SK-N-SH treated with all-trans-retinoic acid at 6 μM for 48 hours (cell line): Measurements from ENCODE around the gene SPAG5.

Experiments used
- ARNTL ChIP-seq: fragments of 450-650 bp; formaldehyde crosslinking; IDR thresholded peaks from 2 replicates; pipeline ENCODE4 v1.5.0; 2020; ENCODE audit warnings: low read depth, mild to moderate bottlenecking, moderate library complexity, borderline replicate concordance
- ISL1 ChIP-seq: fragments of 250-450 bp; sonication (Bioruptor Pico); IDR thresholded peaks from 2 replicates; pipeline ENCODE4 v2.1.2; 2022; ENCODE audit warnings: mild to moderate bottlenecking, moderate library complexity
- PPARA ChIP-seq: fragments of 250-450 bp; sonication (Bioruptor Pico); IDR thresholded peaks from 2 replicates; pipeline ENCODE4 v1.5.0; 2020; ENCODE audit warnings: mild to moderate bottlenecking, borderline replicate concordance
- RARB ChIP-seq: fragments of 250-450 bp; sonication (Bioruptor Pico); IDR thresholded peaks from 2 replicates; pipeline ENCODE4 v1.8.0; 2021; ENCODE audit warnings: mild to moderate bottlenecking, moderate library complexity
- ZC3H10 ChIP-seq: fragments of 250-450 bp; sonication (Bioruptor Pico); IDR thresholded peaks from 2 replicates; pipeline ENCODE4 v1.5.1; 2021; ENCODE audit warnings: mild to moderate bottlenecking, moderate library complexity
- ZFP30 ChIP-seq: fragments of 450-650 bp; formaldehyde crosslinking; IDR thresholded peaks from 2 replicates; pipeline ENCODE4 v1.5.0; 2022; ENCODE audit warnings: mild to moderate bottlenecking, moderate library complexity

- TF ChIP-seq ISL1 (CRISPR knock-in tag): no peak
- no peak for TF ChIP-seq RARB (CRISPR knock-in tag)
- no peak for TF ChIP-seq ZC3H10 (CRISPR knock-in tag)
- no peak for TF ChIP-seq PPARA (CRISPR knock-in tag)
- TF ChIP-seq ARNTL (CRISPR knock-in tag): no peak
- TF ChIP-seq ZFP30 (CRISPR knock-in tag): no peak
Measured at GRCh38 chr17:28530250-28530649, 68.6 kb downstream of the SPAG5 start.
